H1 (cell line): ENCODE measurements around the gene NTN1. TPM values are rescaled to one million over a fixed set of nuclear protein-coding genes. Genes with fewer than 3 reads are reported as not detected.

Experiments
- CTCF ChIA-PET: fragments of 300-600 bp; sonication (Branson Sonifier 250); formaldehyde crosslinking; loops from one replicate; lab custom pipeline; 2021; ENCODE audit not compliant: partially characterized antibody; lab: Charles Lee
- POLR2A ChIA-PET: fragments of 300-600 bp; sonication (Branson Sonifier 250); formaldehyde crosslinking; loops from one replicate; lab custom pipeline; 2021; ENCODE audit warnings: inconsistent platforms; ENCODE audit not compliant: partially characterized antibody; lab: Charles Lee
- DNase-seq, 2 experiments: peaks; one replicate each; pipeline versions ENCODE4 v3.0.0 to v3.0.0-alpha.2; 2010 to 2022; ENCODE audit warnings: low spot score in 2 of 2, low read depth in 1 of 2, mixed read lengths in 1 of 2
- FAIRE-seq: peaks from 2 replicates; lab custom pipeline; 2011; peaks lifted over from hg19 to GRCh38; lab: Jason Lieb, UNC
- H2AFZ ChIP-seq: 2 replicates; pipeline ENCODE4 v1.8.1; 2012; ENCODE audit warnings: low read length, inconsistent platforms
- H2AK5ac ChIP-seq: 2 replicates; pipeline ENCODE4 v1.6.1; 2013; ENCODE audit warnings: low read depth, low read length
- H2BK120ac ChIP-seq: replicated peaks from 2 replicates; pipeline ENCODE3; 2013; ENCODE audit warnings: low read depth, low read length, inconsistent platforms
- H2BK12ac ChIP-seq: 2 replicates; pipeline ENCODE4 v1.6.1; 2013; ENCODE audit warnings: low read depth, low read length
- H2BK15ac ChIP-seq: 2 replicates; pipeline ENCODE4 v1.6.1; 2013; ENCODE audit warnings: low read length
- H2BK20ac ChIP-seq: 2 replicates; pipeline ENCODE4 v1.6.1; 2013; ENCODE audit warnings: low read length
- H2BK5ac ChIP-seq: 2 replicates; pipeline ENCODE4 v1.6.1; 2013; ENCODE audit warnings: low read depth, low read length
- H3K14ac ChIP-seq: 2 replicates; pipeline ENCODE4 v1.6.1; 2013; ENCODE audit warnings: inconsistent platforms; ENCODE audit not compliant: insufficient read length
- H3K18ac ChIP-seq: 2 replicates; pipeline ENCODE4 v1.6.1; 2013; ENCODE audit warnings: low read length; ENCODE audit errors: extremely low read depth
- H3K23ac ChIP-seq: 2 replicates; pipeline ENCODE4 v1.6.1; 2013; ENCODE audit warnings: inconsistent platforms; ENCODE audit not compliant: insufficient read length
- H3K23me2 ChIP-seq: 2 replicates; pipeline ENCODE4 v1.6.1; 2013; ENCODE audit warnings: low read depth, low read length
- H3K27ac ChIP-seq: 2 replicates; pipeline ENCODE4 v1.6.1; 2011; ENCODE audit warnings: low read depth, low read length, inconsistent platforms
- H3K27me3 ChIP-seq, 4 experiments: replicated peaks in 1 of 4; 1 replicate in 1 of 4; 2 replicates in 3 of 4; pipeline versions ENCODE4 v1.6.1 to v1.8.1; 2011 to 2013; ENCODE audit warnings: low read length in 3 of 4, mild to moderate bottlenecking in 3 of 4, inconsistent platforms in 2 of 4, mixed read lengths in 2 of 4, moderate library complexity in 1 of 4; ENCODE audit not compliant: control insufficient read depth in 3 of 4, insufficient read depth in 3 of 4; ENCODE audit errors: extremely low read depth in 1 of 4
- H3K36me3 ChIP-seq, 4 experiments: 2 replicates each; pipeline versions ENCODE4 v1.6.1 to v1.8.1; 2011 to 2013; ENCODE audit warnings: mild to moderate bottlenecking in 4 of 4, low read length in 3 of 4, moderate library complexity in 2 of 4, control low read depth in 1 of 4, inconsistent platforms in 1 of 4; ENCODE audit not compliant: insufficient read depth in 4 of 4, control insufficient read depth in 2 of 4
- H3K4ac ChIP-seq: replicated peaks from 2 replicates; pipeline ENCODE3; 2013; ENCODE audit warnings: low read length, low read depth, mixed read lengths, inconsistent platforms; ENCODE audit not compliant: insufficient read length
- H3K4me1 ChIP-seq, 4 experiments: replicated peaks in 1 of 4; 1 replicate in 1 of 4; 2 replicates in 3 of 4; pipeline versions ENCODE4 v1.6.1 to v1.8.1; 2011 to 2013; ENCODE audit warnings: low read length in 3 of 4, inconsistent platforms in 2 of 4, mixed read lengths in 1 of 4; ENCODE audit not compliant: insufficient read depth in 4 of 4, control insufficient read depth in 3 of 4
- H3K4me2 ChIP-seq, 2 experiments: 2 replicates each; pipeline versions ENCODE4 v1.6.1 to v1.8.1; 2011 to 2013; ENCODE audit warnings: low read depth in 2 of 2, low read length in 2 of 2, control low read depth in 1 of 2, inconsistent platforms in 1 of 2, mild to moderate bottlenecking in 1 of 2; ENCODE audit not compliant: insufficient read depth in 1 of 2
- H3K4me3 ChIP-seq, 4 experiments: fragments of 200-600, 300-600 bp in 1 of 4; sonication (generic), shearing (Covaris generic), sonication (Bioruptor Twin) in 1 of 4; 2 replicates each; pipeline versions ENCODE4 v1.5.1 to v1.8.1; 2011 to 2016; ENCODE audit warnings: low read length in 4 of 4, low read depth in 3 of 4, control low read depth in 2 of 4, inconsistent platforms in 2 of 4, mild to moderate bottlenecking in 2 of 4, mixed read lengths in 1 of 4, moderate library complexity in 1 of 4; ENCODE audit not compliant: insufficient read depth in 2 of 4; ENCODE audit errors: extremely low read depth in 1 of 4
- H3K56ac ChIP-seq: replicated peaks from 2 replicates; pipeline ENCODE3; 2013; ENCODE audit warnings: low read depth, mild to moderate bottlenecking, mixed read lengths, low read length, inconsistent platforms; ENCODE audit not compliant: insufficient read length
- H3K79me1 ChIP-seq: 2 replicates; pipeline ENCODE4 v1.6.1; 2013; ENCODE audit warnings: low read depth, low read length, control low read depth
- H3K79me2 ChIP-seq, 2 experiments: 2 replicates each; pipeline versions ENCODE4 v1.6.1 to v1.8.1; 2012 to 2013; ENCODE audit warnings: low read length in 2 of 2, mild to moderate bottlenecking in 2 of 2, inconsistent platforms in 1 of 2; ENCODE audit not compliant: insufficient read depth in 2 of 2, control insufficient read depth in 1 of 2
- H3K9ac ChIP-seq, 4 experiments: replicated peaks in 1 of 4; 1 replicate in 1 of 4; 2 replicates in 3 of 4; pipeline versions ENCODE4 v1.6.1 to v1.8.1; 2011 to 2013; ENCODE audit warnings: low read depth in 3 of 4, low read length in 3 of 4, control low read depth in 2 of 4, mild to moderate bottlenecking in 2 of 4, moderate library complexity in 2 of 4, inconsistent platforms in 1 of 4; ENCODE audit errors: extremely low read depth in 1 of 4
- H3K9me3 ChIP-seq, 2 experiments: 2 replicates each; pipeline versions ENCODE4 v1.6.1 to v1.8.1; 2012 to 2013; ENCODE audit warnings: mild to moderate bottlenecking in 2 of 2, moderate library complexity in 2 of 2, control low read depth in 1 of 2, inconsistent platforms in 1 of 2, low read depth in 1 of 2, low read length in 1 of 2, mixed read lengths in 1 of 2; ENCODE audit not compliant: insufficient read depth in 2 of 2
- H4K20me1 ChIP-seq, 2 experiments: replicated peaks in 1 of 2; 2 replicates each; pipeline versions ENCODE3 to v1.8.1; 2011 to 2013; ENCODE audit warnings: inconsistent platforms in 2 of 2, low read length in 2 of 2, mild to moderate bottlenecking in 1 of 2; ENCODE audit not compliant: insufficient read depth in 2 of 2, control insufficient read depth in 1 of 2
- H4K5ac ChIP-seq: 2 replicates; pipeline ENCODE4 v1.6.1; 2013; ENCODE audit warnings: low read length, low read depth, mixed read lengths, inconsistent platforms; ENCODE audit not compliant: insufficient read length
- H4K8ac ChIP-seq: 2 replicates; pipeline ENCODE4 v1.8.0; 2013; ENCODE audit warnings: mild to moderate bottlenecking, moderate library complexity, low read length, inconsistent platforms; ENCODE audit not compliant: insufficient read depth; ENCODE audit errors: extremely low read depth
- H4K91ac ChIP-seq: replicated peaks from 2 replicates; pipeline ENCODE3; 2013; ENCODE audit warnings: low read length, mixed read lengths, inconsistent platforms; ENCODE audit not compliant: insufficient read length
- ASH2L ChIP-seq: fragments of 200-600, 300-600 bp; sonication (generic); IDR thresholded peaks from one replicate; pipeline ENCODE4 v1.7.1; 2017; ENCODE audit warnings: low read length
- CTCF ChIP-seq, 3 experiments: IDR thresholded peaks; 1 replicate in 2 of 3; 2 replicates in 1 of 3; pipeline versions ENCODE4 v1.5.1 to v1.6.1; 2011; ENCODE audit warnings: low read length in 3 of 3, mild to moderate bottlenecking in 3 of 3, inconsistent platforms in 2 of 3, low read depth in 1 of 3, moderate library complexity in 1 of 3; ENCODE audit not compliant: insufficient read depth in 1 of 3; ENCODE audit errors: control extremely low read depth in 1 of 3
- POU5F1 ChIP-seq: IDR thresholded peaks from 2 replicates; pipeline ENCODE4 v1.6.1; 2011; ENCODE audit warnings: low read depth, mild to moderate bottlenecking, low read length, moderate library complexity
- RAD21 ChIP-seq, 2 experiments: IDR thresholded peaks in 1 of 2; conservative IDR thresholded peaks in 1 of 2; 2 replicates each; pipeline ENCODE4 v1.6.1; 2011; ENCODE audit warnings: low read depth in 2 of 2, low read length in 2 of 2, improper control_type of control experiment in 1 of 2, inconsistent platforms in 1 of 2, mild to moderate bottlenecking in 1 of 2, moderate library complexity in 1 of 2
- RXRA ChIP-seq: IDR thresholded peaks from 2 replicates; pipeline ENCODE4 v1.6.1; 2011; ENCODE audit warnings: low read depth, mild to moderate bottlenecking, low read length, moderate library complexity; ENCODE audit not compliant: insufficient read depth
- SAP30 ChIP-seq: fragments of 300-600 bp; sonication (generic); IDR thresholded peaks from 2 replicates; pipeline ENCODE4 v1.7.1; 2012; ENCODE audit warnings: low read length, moderate library complexity, mild to moderate bottlenecking, inconsistent platforms; ENCODE audit not compliant: insufficient read depth, insufficient replicate concordance
- SUZ12 ChIP-seq: fragments of 200-600 bp; sonication (generic); IDR thresholded peaks from 2 replicates; pipeline ENCODE4 v1.6.1; 2012; ENCODE audit warnings: mild to moderate bottlenecking, inconsistent platforms, low read length, moderate library complexity, mixed read lengths
- YY1 ChIP-seq: IDR thresholded peaks from 2 replicates; pipeline ENCODE4 v1.6.1; 2011; ENCODE audit warnings: low read depth, mild to moderate bottlenecking, low read length
- ZNF274 ChIP-seq: IDR thresholded peaks from 2 replicates; pipeline ENCODE4 v1.7.0; 2012; ENCODE audit warnings: low read length, borderline replicate concordance; ENCODE audit errors: extremely low read depth
- WGBS, 2 experiments: shearing (Covaris generic) in 1 of 2; methylation state at CpG; one replicate each; pipeline versions ENCODE4 v1.1.6 to v1.1.7; 2013 to 2015; ENCODE audit warnings: low lambda C conversion rate in 2 of 2, mixed read lengths in 2 of 2, inconsistent platforms in 1 of 2, low coverage in 1 of 2, missing lambda C conversion rate in 1 of 2; ENCODE audit not compliant: insufficient replicate concordance in 2 of 2, insufficient coverage in 1 of 2, insufficient read length in 1 of 2; ENCODE audit errors: extremely low coverage in 1 of 2, missing lambda C conversion rate in 1 of 2; 5-methylcytosine and 5-hydroxymethylcytosine counted together
- polyA plus RNA-seq, 7 experiments: library from polyadenylated mRNA; depleted of rRNA in 3 of 7; stranded (reverse) in 5 of 7; unstranded in 2 of 7; fragments of >200 nt in 5 of 7; fragments of 200-250 nt in 2 of 7; gene quantifications; 1 replicate in 5 of 7; 2 replicates in 1 of 7; 4 replicates in 1 of 7; pipeline versions ENCODE4 v1.2.1 to v1.2.3, GENCODE V29; 2011 to 2013; ENCODE audit warnings: missing spikeins in 2 of 7, mixed read lengths in 2 of 7
- total RNA-seq: library from RNA; stranded (reverse); fragmentation: NEBNext Ultra II Directional; extraction: Animal tissue kit (Norgen Biotek cat#: 25700); gene quantifications from 2 replicates; pipeline ENCODE4 v1.2.1, GENCODE V29; 2021
- TF ChIP-seq, protein P1 (sequence below): IDR thresholded peaks from 2 replicates; pipeline ENCODE4 v1.6.1; 2011; ENCODE audit warnings: low read depth, mild to moderate bottlenecking, low read length; ENCODE audit not compliant: insufficient read depth

NTN1 gene
- total and polyA plus RNA-seq, 2 of the 8 experiments (the other 6 are each of a cell fraction or from before 2014, with no cell fraction given), result 2.0 to 2.3 TPM

DNA sequence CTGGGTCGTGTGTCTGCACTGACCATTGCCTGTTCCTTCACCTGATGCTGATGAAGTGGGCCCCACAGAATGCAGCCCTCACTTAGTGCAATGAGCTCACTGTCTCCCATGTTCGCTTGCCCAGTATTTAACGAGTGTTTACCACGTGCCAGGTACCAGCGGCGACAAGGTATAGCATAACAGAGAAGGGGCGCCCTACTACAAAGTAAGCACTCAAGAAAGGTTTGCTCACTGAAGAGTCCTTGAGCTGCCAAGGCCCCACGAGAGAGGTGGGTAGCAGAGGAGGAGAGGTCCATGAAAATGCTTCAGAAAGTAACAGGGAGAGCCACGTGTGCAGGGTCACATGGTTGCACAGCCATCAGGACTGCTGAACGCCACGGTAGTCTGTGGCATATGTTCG lies 230.0 kb downstream of the NTN1 start:
- Histone ChIP-seq H3K14ac (no peak overlapping the region), H3K9ac (no peak overlapping the region), H4K8ac (no peak overlapping the region), H3K4me3 (no peak overlapping the region), H3K56ac (no peak overlapping the region), H2BK12ac (no peak overlapping the region), H3K4me1 (peaks cover 0 to under 1% (median 0%) of the 10 kb centered on the region in 4 experiments; a peak in 1 of 7 replicates), H3K18ac (no peak overlapping the region), H2AFZ (no peak overlapping the region), H3K23me2 (no peaks in the 10 kb centered on the region), H3K23ac (no peak overlapping the region), H2BK120ac (no peak overlapping the region), H3K4ac (no peak overlapping the region), H3K79me1 (no peaks in the 10 kb centered on the region), H3K4me2 (no peak overlapping the region), H4K20me1 (no peaks in the 10 kb centered on the region), H3K79me2 (no peaks in the 10 kb centered on the region), H3K36me3 (no peaks in the 10 kb centered on the region), H3K9me3 (no peaks in the 10 kb centered on the region), H3K27me3 (0 out of 7 replicates have a peak, but pooled peaks cover 0 to 2% (median 0%) of the 10 kb centered on the region in 4 experiments), H2BK5ac (no peak overlapping the region), H4K5ac (no peak overlapping the region), H2BK15ac (no peak overlapping the region), H3K27ac (no peak overlapping the region), H2BK20ac (no peak overlapping the region), H4K91ac (no peak overlapping the region), H2AK5ac (0 out of 2 replicates have a peak overlapping the region, but pooled peaks have one; percentile 2)
- WGBS, 2 experiments, result 89% methylated on average over 12 of the region's 12 CpGs; no CpG with 5 or more reads in 1 of the 2 experiments
- ChIA-PET POLR2A (no interaction called here), CTCF (interaction anchor here (0.6 to 2.1 kb wide), 3 partner anchors 9 to 21 kb away, joined by 3 to 11 read pairs (median 6); no protein-coding TSS in a partner anchor)
- TF ChIP-seq SAP30, result no peak
- TF ChIP-seq RAD21 (IDR thresholded peaks at IDR 0.05 in 1 of 2, conservative IDR thresholded peaks at IDR 0.05 in 1 of 2; ENCODE audit: low read depth in 2 of 2, low read length in 2 of 2), result no peak
- TF ChIP-seq, protein P1, sequence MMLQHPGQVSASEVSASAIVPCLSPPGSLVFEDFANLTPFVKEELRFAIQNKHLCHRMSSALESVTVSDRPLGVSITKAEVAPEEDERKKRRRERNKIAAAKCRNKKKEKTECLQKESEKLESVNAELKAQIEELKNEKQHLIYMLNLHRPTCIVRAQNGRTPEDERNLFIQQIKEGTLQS, result no peak
- no peak for TF ChIP-seq ZNF274
- no peak for TF ChIP-seq CTCF (IDR thresholded peaks at IDR 0.05; ENCODE audit: control extremely low read depth in 1 of 3, insufficient read depth in 1 of 3, low read depth in 1 of 3, low read length in 3 of 3)
- no peak for TF ChIP-seq YY1
- no peak for TF ChIP-seq POU5F1
- no peak for TF ChIP-seq SUZ12
- no peak for TF ChIP-seq ASH2L
- TF ChIP-seq RXRA, result no peak
- no peak for FAIRE-seq
- no peak for DNase-seq
